Lung (tissue), 12 donors: Measurements from ENCODE around the gene ZBTB4. TPM values are rescaled to one million over a fixed set of nuclear protein-coding genes. Genes with fewer than 3 reads are reported as not detected.

Source experiments
- ATAC-seq: fragments of 200-7000 bp; cut with Tn5 transposase; one replicate; pipeline ENCODE4 v1.9.1; 2020; ENCODE audit warnings: moderate number of reproducible peaks; ENCODE audit not compliant: insufficient read depth, low FRiP score
- DNase-seq, 3 donors: peaks; one replicate each; pipeline ENCODE4 v3.0.0-alpha.2; 2013 to 2017
- H3K27ac ChIP-seq, 2 donors: one replicate each; pipeline ENCODE4 v1.5.1; 2013; ENCODE audit warnings: mild to moderate bottlenecking in 2 of 2, moderate library complexity in 2 of 2, control low read depth in 1 of 2, inconsistent platforms in 1 of 2, low read depth in 1 of 2, low read length in 1 of 2
- H3K27me3 ChIP-seq, 3 donors: one replicate each; pipeline ENCODE4 v1.5.1; 2013; ENCODE audit warnings: low read length in 2 of 3; ENCODE audit not compliant: control insufficient read depth in 3 of 3, insufficient read depth in 3 of 3
- H3K36me3 ChIP-seq, 4 donors: one replicate each; pipeline ENCODE4 v1.5.1; 2013; ENCODE audit warnings: low read length in 4 of 4, mild to moderate bottlenecking in 1 of 4, moderate library complexity in 1 of 4; ENCODE audit not compliant: control insufficient read depth in 4 of 4, insufficient read depth in 4 of 4
- H3K4me1 ChIP-seq, 5 donors: one replicate each; pipeline ENCODE4 v1.5.1; 2013; ENCODE audit warnings: low read length in 5 of 5, mild to moderate bottlenecking in 2 of 5, moderate library complexity in 1 of 5; ENCODE audit not compliant: control insufficient read depth in 5 of 5, insufficient read depth in 5 of 5
- H3K4me3 ChIP-seq: one replicate; pipeline ENCODE4 v1.5.1; 2013; ENCODE audit warnings: mild to moderate bottlenecking, control low read depth, moderate library complexity
- H3K9ac ChIP-seq, 2 donors: one replicate each; pipeline ENCODE4 v1.5.1; 2013; ENCODE audit warnings: low read length in 2 of 2, control low read depth in 1 of 2; ENCODE audit not compliant: insufficient read depth in 1 of 2
- H3K9me3 ChIP-seq, 4 donors: one replicate each; pipeline ENCODE4 v1.5.1; 2013; ENCODE audit warnings: low read length in 3 of 4, mild to moderate bottlenecking in 1 of 4, moderate library complexity in 1 of 4; ENCODE audit not compliant: control insufficient read depth in 4 of 4, insufficient read depth in 3 of 4
- CTCF ChIP-seq: IDR thresholded peaks from 2 replicates; pipeline ENCODE4 v1.5.1; 2012; ENCODE audit warnings: mild to moderate bottlenecking; ENCODE audit errors: control extremely low read depth, extremely low read depth
- WGBS, 2 donors: extraction: QIAGEN DNeasy Blood & Tissue Kit; methylation state at CpG; one replicate each; pipeline ENCODE4 v1.1.7; 2013; 5-methylcytosine and 5-hydroxymethylcytosine counted together
- polyA plus RNA-seq, 2 donors: library from polyadenylated mRNA; stranded (reverse); fragments of 200-250 nt; gene quantifications; one replicate each; pipeline ENCODE4 v1.2.1, GENCODE V29; 2013
- total RNA-seq, 2 donors: library from RNA; depleted of rRNA in 1 of 2; stranded (reverse); fragments of >200 nt in 1 of 2; gene quantifications; one replicate each; pipeline ENCODE4 v1.2.1, GENCODE V29; 2014 to 2021
- donor health status: control.
- donor health status: control.
- donor health status: Bipolar disorder and iron deficiency.
- donor health status: healthy.
- donor health status: DM: yes; HTN: yes; CAD: no.

The ZBTB4 gene
- total and polyA plus RNA-seq, 4 donors = 20.1 to 56.4 (median 33.5) TPM

DNA sequence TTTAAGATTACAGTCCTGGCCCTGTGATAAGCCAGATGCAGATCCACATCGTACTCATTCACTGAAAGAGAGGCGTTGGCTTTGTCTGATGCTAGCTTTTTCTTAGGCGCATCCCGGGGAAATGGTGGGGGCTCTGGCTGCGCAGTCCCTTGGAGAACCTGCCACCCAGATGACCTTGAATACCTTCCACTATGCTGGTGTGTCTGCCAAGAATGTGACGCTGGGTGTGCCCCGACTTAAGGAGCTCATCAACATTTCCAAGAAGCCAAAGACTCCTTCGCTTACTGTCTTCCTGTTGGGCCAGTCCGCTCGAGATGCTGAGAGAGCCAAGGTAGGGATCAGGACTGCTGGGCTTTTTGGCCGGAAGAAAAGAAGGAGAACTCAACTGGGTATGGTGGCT lies 28.7 kb upstream of the ZBTB4 start:
- H3K9ac ChIP-seq = no peak overlapping the region
- H3K27me3 ChIP-seq = no peaks in the 10 kb centered on the region
- TF ChIP-seq CTCF = no peak
- peaks cover 34 to 61% (median 57%) of the 10 kb centered on the region in 4 donors for H3K36me3 ChIP-seq
- H3K4me3 ChIP-seq = no peak overlapping the region
- no peaks in the 10 kb centered on the region for H3K9me3 ChIP-seq
- H3K27ac ChIP-seq = no peak overlapping the region
- 85 to 89% methylated on average over 11 of the region's 11 CpGs for WGBS, 2 donors
- no peak for DNase-seq
- H3K4me1 ChIP-seq = no peaks in the 10 kb centered on the region
- ATAC-seq = no peak

GRCh38 chr17:7503521-7503920 lies 24.1 kb upstream of the ZBTB4 start:
- 93 to 94% methylated on average over 8 of the region's 8 CpGs for WGBS, 2 donors
- Histone ChIP-seq H3K36me3 (peaks cover 45 to 68% (median 63%) of the 10 kb centered on the region in 4 donors), H3K27me3 (no peaks in the 10 kb centered on the region), H3K9ac (no peak overlapping the region), H3K27ac (no peak overlapping the region), H3K4me3 (no peak overlapping the region), H3K9me3 (no peaks in the 10 kb centered on the region), H3K4me1 (no peaks in the 10 kb centered on the region)
- TF ChIP-seq CTCF = no peak
- DNase-seq = no peak
- ATAC-seq = no peak

- DNase-seq = no peak
- 91% methylated on average over 14 of the region's 14 CpGs for WGBS, 2 donors
- Histone ChIP-seq H3K36me3 (peaks cover 44 to 68% (median 62%) of the 10 kb centered on the region in 4 donors), H3K4me1 (no peaks in the 10 kb centered on the region), H3K4me3 (no peak overlapping the region), H3K27ac (no peak overlapping the region), H3K9me3 (no peaks in the 10 kb centered on the region), H3K27me3 (no peaks in the 10 kb centered on the region), H3K9ac (no peak overlapping the region)
- TF ChIP-seq CTCF = no peak
- ATAC-seq = no peak
Observed at GRCh38 chr17:7502987-7503386, 23.6 kb upstream of the ZBTB4 start.

DNA sequence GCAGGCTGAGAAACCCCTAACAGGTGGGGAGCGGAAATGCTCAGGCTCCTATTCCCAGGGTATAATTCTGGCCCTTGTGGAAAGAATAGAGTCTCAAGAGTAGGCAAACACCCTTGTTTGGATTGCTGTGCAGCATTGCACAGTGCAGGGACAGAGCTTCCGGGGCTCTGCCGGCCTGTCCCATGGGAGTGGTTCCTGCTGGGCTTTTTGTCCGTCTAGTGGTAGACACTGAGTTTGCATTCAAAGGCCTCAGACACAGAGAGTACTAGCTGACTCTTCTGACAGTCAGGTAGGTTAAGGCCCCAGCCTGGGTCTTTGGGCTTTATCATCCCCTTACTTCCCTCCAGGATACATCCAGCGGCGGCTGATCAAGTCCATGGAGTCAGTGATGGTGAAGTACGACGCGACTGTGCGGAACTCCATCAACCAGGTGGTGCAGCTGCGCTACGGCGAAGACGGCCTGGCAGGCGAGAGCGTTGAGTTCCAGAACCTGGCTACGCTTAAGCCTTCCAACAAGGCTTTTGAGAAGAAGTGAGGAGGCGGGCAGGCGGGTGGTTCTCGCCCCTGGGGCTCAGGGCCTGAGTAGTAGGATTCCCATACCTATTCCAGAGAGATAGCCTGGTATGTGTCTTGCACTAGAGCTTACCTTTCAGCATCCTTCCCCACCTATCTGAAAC lies 22.9 kb upstream of the ZBTB4 start:
- no peak for TF ChIP-seq CTCF
- Histone ChIP-seq H3K9ac (no peak overlapping the region), H3K27me3 (no peaks in the 10 kb centered on the region), H3K4me1 (no peaks in the 10 kb centered on the region), H3K27ac (no peak overlapping the region), H3K4me3 (no peak overlapping the region), H3K36me3 (peaks cover 43 to 69% (median 66%) of the 10 kb centered on the region in 4 donors), H3K9me3 (no peaks in the 10 kb centered on the region)
- no peak for ATAC-seq
- DNase-seq = no peak
- 95 to 96% methylated on average over 20 of the region's 20 CpGs for WGBS, 2 donors
